Keratinocyte (primary cell): ENCODE measurements around the gene AGAP1. TPM values are rescaled to one million over a fixed set of nuclear protein-coding genes. Genes with fewer than 3 reads are reported as not detected.

Source experiments
- DNase-seq: peaks from one replicate; pipeline ENCODE4 v3.0.0-alpha.2; 2011; ENCODE audit warnings: low read depth, missing footprints, low spot score
- FAIRE-seq: peaks from 2 replicates; lab custom pipeline; 2011; peaks lifted over from hg19 to GRCh38; lab: Jason Lieb, UNC
- H2AFZ ChIP-seq: 2 replicates; pipeline ENCODE4 v1.6.0; 2012; ENCODE audit warnings: low read length, control low read depth, inconsistent platforms; ENCODE audit not compliant: control insufficient read depth
- H3K27ac ChIP-seq: 2 replicates; pipeline ENCODE4 v1.5.1; 2011; ENCODE audit warnings: low read length; ENCODE audit not compliant: control insufficient read depth, insufficient read depth
- H3K27me3 ChIP-seq: 3 replicates; pipeline ENCODE4 v1.6.0; 2011; ENCODE audit warnings: low read length; ENCODE audit not compliant: control insufficient read depth, insufficient read depth; ENCODE audit errors: extremely low read depth
- H3K36me3 ChIP-seq, 2 experiments: 2 replicates in 1 of 2; 3 replicates in 1 of 2; pipeline ENCODE4 v1.5.1; 2011; ENCODE audit warnings: low read length in 2 of 2, mild to moderate bottlenecking in 1 of 2; ENCODE audit not compliant: control insufficient read depth in 2 of 2, insufficient read depth in 2 of 2; ENCODE audit errors: extremely low read depth in 1 of 2
- H3K4me1 ChIP-seq: 3 replicates; pipeline ENCODE4 v1.5.1; 2011; ENCODE audit warnings: low read length; ENCODE audit not compliant: control insufficient read depth, insufficient read depth; ENCODE audit errors: extremely low read depth
- H3K4me2 ChIP-seq: 3 replicates; pipeline ENCODE4 v1.6.0; 2011; ENCODE audit warnings: low read depth, low read length; ENCODE audit not compliant: control insufficient read depth, insufficient read depth; ENCODE audit errors: extremely low read depth
- H3K4me3 ChIP-seq, 3 experiments: fragments of 200-600 bp in 1 of 3; sonication (generic) in 1 of 3; 2 replicates in 2 of 3; 3 replicates in 1 of 3; pipeline ENCODE4 v1.5.1; 2011 to 2016; ENCODE audit warnings: low read length in 3 of 3, mild to moderate bottlenecking in 3 of 3, control low read depth in 2 of 3, inconsistent platforms in 1 of 3, low read depth in 1 of 3, mixed read lengths in 1 of 3, mixed run types in 1 of 3, moderate library complexity in 1 of 3; ENCODE audit not compliant: control insufficient read depth in 2 of 3, insufficient read depth in 2 of 3; ENCODE audit errors: extremely low read depth in 1 of 3
- H3K79me2 ChIP-seq: 2 replicates; pipeline ENCODE4 v1.6.0; 2012; ENCODE audit warnings: low read length; ENCODE audit not compliant: control insufficient read depth, insufficient read depth
- H3K9ac ChIP-seq: 3 replicates; pipeline ENCODE4 v1.6.0; 2011; ENCODE audit warnings: low read length; ENCODE audit not compliant: control insufficient read depth, insufficient read depth; ENCODE audit errors: extremely low read depth
- H3K9me1 ChIP-seq: 3 replicates; pipeline ENCODE4 v1.6.0; 2011; ENCODE audit warnings: low read length; ENCODE audit not compliant: control insufficient read depth, insufficient read depth; ENCODE audit errors: extremely low read depth
- H3K9me3 ChIP-seq: 2 replicates; pipeline ENCODE4 v1.5.1; 2012; ENCODE audit warnings: low read depth, low read length; ENCODE audit not compliant: control insufficient read depth
- H4K20me1 ChIP-seq: 3 replicates; pipeline ENCODE4 v1.6.0; 2011; ENCODE audit warnings: low read length; ENCODE audit not compliant: control insufficient read depth, insufficient read depth; ENCODE audit errors: extremely low read depth
- EZH2 ChIP-seq: IDR thresholded peaks from one replicate; pipeline ENCODE4 v1.6.1; 2012; ENCODE audit warnings: inconsistent platforms, mild to moderate bottlenecking, low read length, moderate library complexity
- dilution Hi-C: fragments of 300-500 bp; cut with MboI; formaldehyde crosslinking; loops from one replicate; pipeline ENCODE4 v1.7.0; 2020; ENCODE audit warnings: low sequenced_read_pairs; ENCODE audit not compliant: extremely low pct_ligation_motif_present
- polyA plus RNA-seq, 5 experiments: library from polyadenylated mRNA; depleted of rRNA in 3 of 5; stranded (reverse) in 3 of 5; stranded (forward) in 1 of 5; unstranded in 1 of 5; fragments of >200 nt; gene quantifications; 1 replicate in 1 of 5; 2 replicates in 3 of 5; 3 replicates in 1 of 5; pipeline versions ENCODE4 v1.2.1 to v1.2.3, GENCODE V29; 2011 to 2012; ENCODE audit warnings: missing spikeins in 2 of 5, low read depth in 1 of 5, low replicate concordance in 1 of 5
- TF ChIP-seq, protein P1 (sequence below), 3 experiments: IDR thresholded peaks in 1 of 3; conservative IDR thresholded peaks in 1 of 3; optimal IDR thresholded peaks in 1 of 3; 2 replicates in 2 of 3; 3 replicates in 1 of 3; pipeline versions ENCODE3 to v1.5.1; 2011; ENCODE audit warnings: low read length in 3 of 3, mild to moderate bottlenecking in 3 of 3, moderate library complexity in 2 of 3, control low read depth in 1 of 3, inconsistent platforms in 1 of 3; ENCODE audit not compliant: insufficient read depth in 2 of 3; ENCODE audit errors: extremely low read depth in 1 of 3

Gene AGAP1
- polyA plus RNA-seq, 1 donor (not counting 4 experiments of a cell fraction or from before 2014, with no cell fraction given), result 12.6 TPM

DNA sequence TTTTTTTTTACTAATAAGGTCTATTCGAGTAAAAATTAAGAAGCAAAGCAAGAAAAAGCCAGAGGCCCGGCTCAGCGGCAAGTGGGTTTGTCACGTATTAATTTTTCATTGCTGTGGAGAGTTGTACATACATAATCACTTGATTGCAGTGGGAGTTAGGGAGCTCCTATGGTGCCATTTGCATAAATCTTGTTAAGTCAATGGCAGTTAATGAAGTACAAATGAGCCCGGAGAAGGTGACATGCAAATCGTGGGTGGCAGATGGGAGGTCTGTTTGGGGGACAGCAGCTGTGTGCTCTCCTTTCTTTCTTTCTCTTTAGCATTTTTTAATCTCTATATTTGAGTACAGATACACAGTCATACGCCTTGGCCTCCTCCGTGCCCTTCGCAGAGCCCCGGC lies 317.0 kb downstream of the AGAP1 start:
- no peaks in the 10 kb centered on the region for H3K9me3 ChIP-seq
- no peak overlapping the region for H3K9ac ChIP-seq
- no peaks in the 10 kb centered on the region for H4K20me1 ChIP-seq
- FAIRE-seq, result no peak
- H2AFZ ChIP-seq, result no peak overlapping the region
- H3K79me2 ChIP-seq, result no peaks in the 10 kb centered on the region
- no peak overlapping the region for H3K4me3 ChIP-seq
- dilution Hi-C loops, result no loop called here
- TF ChIP-seq EZH2, result no peak
- TF ChIP-seq, protein P1, sequence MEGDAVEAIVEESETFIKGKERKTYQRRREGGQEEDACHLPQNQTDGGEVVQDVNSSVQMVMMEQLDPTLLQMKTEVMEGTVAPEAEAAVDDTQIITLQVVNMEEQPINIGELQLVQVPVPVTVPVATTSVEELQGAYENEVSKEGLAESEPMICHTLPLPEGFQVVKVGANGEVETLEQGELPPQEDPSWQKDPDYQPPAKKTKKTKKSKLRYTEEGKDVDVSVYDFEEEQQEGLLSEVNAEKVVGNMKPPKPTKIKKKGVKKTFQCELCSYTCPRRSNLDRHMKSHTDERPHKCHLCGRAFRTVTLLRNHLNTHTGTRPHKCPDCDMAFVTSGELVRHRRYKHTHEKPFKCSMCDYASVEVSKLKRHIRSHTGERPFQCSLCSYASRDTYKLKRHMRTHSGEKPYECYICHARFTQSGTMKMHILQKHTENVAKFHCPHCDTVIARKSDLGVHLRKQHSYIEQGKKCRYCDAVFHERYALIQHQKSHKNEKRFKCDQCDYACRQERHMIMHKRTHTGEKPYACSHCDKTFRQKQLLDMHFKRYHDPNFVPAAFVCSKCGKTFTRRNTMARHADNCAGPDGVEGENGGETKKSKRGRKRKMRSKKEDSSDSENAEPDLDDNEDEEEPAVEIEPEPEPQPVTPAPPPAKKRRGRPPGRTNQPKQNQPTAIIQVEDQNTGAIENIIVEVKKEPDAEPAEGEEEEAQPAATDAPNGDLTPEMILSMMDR (optimal IDR thresholded peaks at IDR 0.05 in 1 of 3, IDR thresholded peaks at IDR 0.05 in 1 of 3, conservative IDR thresholded peaks at IDR 0.05 in 1 of 3; ENCODE audit: extremely low read depth in 1 of 3, insufficient read depth in 2 of 3, low read length in 3 of 3), result no peak
- peaks cover 0 to 4% of the 10 kb centered on the region in 2 experiments for H3K36me3 ChIP-seq
- H3K27ac ChIP-seq, result no peak overlapping the region
- H3K27me3 ChIP-seq, result no peaks in the 10 kb centered on the region
- no peaks in the 10 kb centered on the region for H3K4me1 ChIP-seq
- DNase-seq, result no peak
- no peak overlapping the region for H3K4me2 ChIP-seq
- no peaks in the 10 kb centered on the region for H3K9me1 ChIP-seq

DNA sequence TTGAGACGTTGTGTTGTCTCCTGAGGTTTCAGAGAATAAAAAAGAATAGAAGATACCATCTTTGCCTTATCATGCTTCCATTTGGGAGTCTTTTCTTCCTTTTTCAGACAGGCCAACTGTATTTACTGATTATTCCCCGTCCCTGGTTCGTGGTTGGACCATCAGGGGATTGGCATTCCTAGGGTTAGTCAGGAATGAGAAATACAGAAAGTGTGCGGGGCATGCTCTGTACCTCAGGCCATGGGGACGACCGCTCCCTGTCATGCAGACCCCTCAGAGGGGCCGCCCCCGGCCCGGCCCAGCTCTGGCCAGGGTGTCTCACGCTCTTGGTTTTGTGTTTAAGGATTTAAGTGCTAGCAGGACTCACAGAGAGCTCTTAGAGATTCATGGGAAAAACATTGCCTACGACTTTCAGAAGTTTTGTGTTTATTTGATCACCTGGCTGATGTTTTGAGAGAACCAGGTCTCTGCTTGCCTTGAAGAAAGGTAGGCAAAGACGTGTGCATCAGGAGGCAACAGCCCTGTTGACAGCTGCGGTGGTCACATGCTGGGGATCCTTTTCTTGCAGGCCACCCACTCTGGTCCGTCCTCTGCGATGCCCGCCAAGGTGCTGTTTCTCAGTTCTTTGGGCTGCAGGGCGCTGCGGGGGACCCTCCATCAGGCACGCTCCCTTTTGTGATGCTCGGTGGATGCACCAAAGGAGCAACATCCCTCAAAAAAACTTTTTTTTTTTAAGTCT lies 317.8 kb downstream of the AGAP1 start:
- Histone ChIP-seq H3K36me3 (peaks cover 0 to 4% of the 10 kb centered on the region in 2 experiments), H3K9ac (no peak overlapping the region), H3K4me2 (no peak overlapping the region), H2AFZ (no peak overlapping the region), H4K20me1 (no peaks in the 10 kb centered on the region), H3K4me3 (no peak overlapping the region), H3K27me3 (no peaks in the 10 kb centered on the region), H3K27ac (no peak overlapping the region), H3K9me3 (no peaks in the 10 kb centered on the region), H3K79me2 (no peaks in the 10 kb centered on the region), H3K9me1 (no peaks in the 10 kb centered on the region), H3K4me1 (no peaks in the 10 kb centered on the region)
- FAIRE-seq, result no peak
- no peak for TF ChIP-seq EZH2
- TF ChIP-seq, protein P1 (optimal IDR thresholded peaks at IDR 0.05 in 1 of 3, IDR thresholded peaks at IDR 0.05 in 1 of 3, conservative IDR thresholded peaks at IDR 0.05 in 1 of 3; ENCODE audit: extremely low read depth in 1 of 3, insufficient read depth in 2 of 3, low read length in 3 of 3), result no peak
- DNase-seq, result no peak
- dilution Hi-C loops, result no loop called here
